HepG2 (cell line): ENCODE results near the gene KXD1. TPM values are rescaled to one million over a fixed set of nuclear protein-coding genes. Genes with fewer than 3 reads are reported as not detected.
A peak's percentile ranks its signal among the peaks of the same experiment; 100 is the strongest.

Source experiments
- ATF3 ChIP-seq: sonication (generic); formaldehyde crosslinking; IDR thresholded peaks from 2 replicates; pipeline ENCODE4 v1.4.0; 2020; ENCODE audit warnings: missing genetic modification reagents
- DRAP1 ChIP-seq: IDR thresholded peaks from 2 replicates; pipeline ENCODE4 v1.6.1; 2016; ENCODE audit warnings: missing genetic modification reagents, missing compliant biosample characterization
- HES4 ChIP-seq: sonication (generic); formaldehyde crosslinking; IDR thresholded peaks from 2 replicates; pipeline ENCODE4 v1.9.0; 2021; ENCODE audit warnings: mild to moderate bottlenecking, missing genetic modification reagents, borderline replicate concordance
- KDM5B ChIP-seq: sonication (generic); formaldehyde crosslinking; IDR thresholded peaks from 2 replicates; pipeline ENCODE4 v1.4.0; 2020; ENCODE audit warnings: missing genetic modification reagents, mild to moderate bottlenecking, borderline replicate concordance
- LRRFIP1 ChIP-seq: sonication (generic); formaldehyde crosslinking; conservative IDR thresholded peaks from 2 replicates; pipeline ENCODE4 v1.4.0; 2020; ENCODE audit warnings: missing genetic modification reagents
- MLXIP ChIP-seq: sonication (generic); formaldehyde crosslinking; IDR thresholded peaks from 2 replicates; pipeline ENCODE4 v1.9.0; 2021; ENCODE audit warnings: missing genetic modification reagents, borderline replicate concordance
- NFE2L2 ChIP-seq: fragments of 150-350 bp; IDR thresholded peaks from 2 replicates; pipeline ENCODE4 v1.6.1; 2014; ENCODE audit warnings: low read length
- RBFOX2 ChIP-seq: fragments of 200-400 bp; formaldehyde crosslinking; IDR thresholded peaks from 2 replicates; pipeline ENCODE4 v1.6.1; 2017; ENCODE audit warnings: low read depth, mild to moderate bottlenecking, low read length
- YEATS4 ChIP-seq: sonication (generic); formaldehyde crosslinking; IDR thresholded peaks from 2 replicates; pipeline ENCODE4 v1.4.0; 2020; ENCODE audit warnings: missing genetic modification reagents, borderline replicate concordance
- polyA plus RNA-seq, 8 experiments: library from polyadenylated mRNA; depleted of rRNA in 3 of 8; stranded (reverse) in 7 of 8; unstranded in 1 of 8; fragments of >200 nt; fragmentation: Illumina TruSeq in 4 of 8; extraction: Trizol in 4 of 8; gene quantifications; 2 replicates each; pipeline versions ENCODE4 v1.2.1 to v1.2.3, GENCODE V29; 2011 to 2016; ENCODE audit warnings: low read depth in 4 of 8, missing spikeins in 1 of 8, mixed read lengths in 1 of 8; ENCODE audit not compliant: insufficient read depth in 1 of 8
- total RNA-seq, 5 experiments: library from RNA; depleted of rRNA; stranded (reverse); fragments of >200 nt; fragmentation: Illumina TruSeq; extraction: Trizol; gene quantifications; 2 replicates each; pipeline ENCODE4 v1.2.3, GENCODE V29; 2016; ENCODE audit warnings: low read depth in 1 of 5
- TF ChIP-seq, protein P1 (sequence below): sonication (generic); formaldehyde crosslinking; IDR thresholded peaks from 2 replicates; pipeline ENCODE4 v1.5.0; 2020; ENCODE audit warnings: missing genetic modification reagents
- TF ChIP-seq, protein P2 (sequence below): sonication (generic); IDR thresholded peaks from 2 replicates; pipeline ENCODE4 v1.6.1; 2016; ENCODE audit warnings: low read depth, borderline replicate concordance
- TF ChIP-seq, protein P3 (sequence below): sonication (generic); formaldehyde crosslinking; IDR thresholded peaks from 2 replicates; pipeline ENCODE4 v1.8.0; 2022; ENCODE audit warnings: missing genetic modification reagents, low read depth, mild to moderate bottlenecking, borderline replicate concordance
- TF ChIP-seq, protein P4 (sequence below): sonication (generic); formaldehyde crosslinking; IDR thresholded peaks from 2 replicates; pipeline ENCODE4 v1.4.0; 2020; ENCODE audit warnings: missing genetic modification reagents

The KXD1 gene
- total and polyA plus RNA-seq, 2 of the 13 experiments (the other 11 are each of a cell fraction or from before 2014, with no cell fraction given), result 44.6 to 143 TPM

- TF ChIP-seq LRRFIP1 (CRISPR knock-in tag) (no peak), MLXIP (peak; percentile 91), YEATS4 (CRISPR knock-in tag) (peak; percentile 89), NFE2L2 (no peak), DRAP1 (no peak), KDM5B (peak; percentile 96), ATF3 (CRISPR knock-in tag) (0 out of 2 replicates have a peak, but pooled peaks have one; percentile 17), HES4 (CRISPR knock-in tag) (peak; percentile 100), RBFOX2 (peak; percentile 10)
- TF ChIP-seq, protein P1, sequence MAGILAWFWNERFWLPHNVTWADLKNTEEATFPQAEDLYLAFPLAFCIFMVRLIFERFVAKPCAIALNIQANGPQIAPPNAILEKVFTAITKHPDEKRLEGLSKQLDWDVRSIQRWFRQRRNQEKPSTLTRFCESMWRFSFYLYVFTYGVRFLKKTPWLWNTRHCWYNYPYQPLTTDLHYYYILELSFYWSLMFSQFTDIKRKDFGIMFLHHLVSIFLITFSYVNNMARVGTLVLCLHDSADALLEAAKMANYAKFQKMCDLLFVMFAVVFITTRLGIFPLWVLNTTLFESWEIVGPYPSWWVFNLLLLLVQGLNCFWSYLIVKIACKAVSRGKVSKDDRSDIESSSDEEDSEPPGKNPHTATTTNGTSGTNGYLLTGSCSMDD (CRISPR knock-in tag), result 0 out of 2 replicates have a peak, but pooled peaks have one; percentile 48
- TF ChIP-seq, protein P2, sequence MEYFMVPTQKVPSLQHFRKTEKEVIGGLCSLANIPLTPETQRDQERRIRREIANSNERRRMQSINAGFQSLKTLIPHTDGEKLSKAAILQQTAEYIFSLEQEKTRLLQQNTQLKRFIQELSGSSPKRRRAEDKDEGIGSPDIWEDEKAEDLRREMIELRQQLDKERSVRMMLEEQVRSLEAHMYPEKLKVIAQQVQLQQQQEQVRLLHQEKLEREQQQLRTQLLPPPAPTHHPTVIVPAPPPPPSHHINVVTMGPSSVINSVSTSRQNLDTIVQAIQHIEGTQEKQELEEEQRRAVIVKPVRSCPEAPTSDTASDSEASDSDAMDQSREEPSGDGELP, result peak; percentile 10; the same call in 1 of the 2 replicates
- TF ChIP-seq, protein P3, sequence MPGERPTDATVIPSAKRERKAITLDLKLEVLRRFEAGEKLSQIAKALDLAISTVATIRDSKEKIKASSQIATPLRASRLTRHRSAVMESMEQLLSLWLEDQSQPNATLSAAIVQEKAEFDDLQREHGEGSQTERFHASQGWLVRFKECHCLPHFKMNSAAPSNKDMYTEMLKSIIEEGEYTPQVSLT, result peak; percentile 52; the same call in 1 of the 2 replicates
- TF ChIP-seq, protein P4, sequence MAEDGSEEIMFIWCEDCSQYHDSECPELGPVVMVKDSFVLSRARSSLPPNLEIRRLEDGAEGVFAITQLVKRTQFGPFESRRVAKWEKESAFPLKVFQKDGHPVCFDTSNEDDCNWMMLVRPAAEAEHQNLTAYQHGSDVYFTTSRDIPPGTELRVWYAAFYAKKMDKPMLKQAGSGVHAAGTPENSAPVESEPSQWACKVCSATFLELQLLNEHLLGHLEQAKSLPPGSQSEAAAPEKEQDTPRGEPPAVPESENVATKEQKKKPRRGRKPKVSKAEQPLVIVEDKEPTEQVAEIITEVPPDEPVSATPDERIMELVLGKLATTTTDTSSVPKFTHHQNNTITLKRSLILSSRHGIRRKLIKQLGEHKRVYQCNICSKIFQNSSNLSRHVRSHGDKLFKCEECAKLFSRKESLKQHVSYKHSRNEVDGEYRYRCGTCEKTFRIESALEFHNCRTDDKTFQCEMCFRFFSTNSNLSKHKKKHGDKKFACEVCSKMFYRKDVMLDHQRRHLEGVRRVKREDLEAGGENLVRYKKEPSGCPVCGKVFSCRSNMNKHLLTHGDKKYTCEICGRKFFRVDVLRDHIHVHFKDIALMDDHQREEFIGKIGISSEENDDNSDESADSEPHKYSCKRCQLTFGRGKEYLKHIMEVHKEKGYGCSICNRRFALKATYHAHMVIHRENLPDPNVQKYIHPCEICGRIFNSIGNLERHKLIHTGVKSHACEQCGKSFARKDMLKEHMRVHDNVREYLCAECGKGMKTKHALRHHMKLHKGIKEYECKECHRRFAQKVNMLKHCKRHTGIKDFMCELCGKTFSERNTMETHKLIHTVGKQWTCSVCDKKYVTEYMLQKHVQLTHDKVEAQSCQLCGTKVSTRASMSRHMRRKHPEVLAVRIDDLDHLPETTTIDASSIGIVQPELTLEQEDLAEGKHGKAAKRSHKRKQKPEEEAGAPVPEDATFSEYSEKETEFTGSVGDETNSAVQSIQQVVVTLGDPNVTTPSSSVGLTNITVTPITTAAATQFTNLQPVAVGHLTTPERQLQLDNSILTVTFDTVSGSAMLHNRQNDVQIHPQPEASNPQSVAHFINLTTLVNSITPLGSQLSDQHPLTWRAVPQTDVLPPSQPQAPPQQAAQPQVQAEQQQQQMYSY, result peak; percentile 75
These were observed 32.0 kb downstream of the KXD1 start (continued) for GRCh38 chr19:18589380-18590272.
